ENCODE results near the gene TOPBP1. TPM values are rescaled to one million over a fixed set of nuclear protein-coding genes. Genes with fewer than 3 reads are reported as not detected.

The TOPBP1 gene
- total and polyA plus RNA-seq, 2 of the 8 experiments (the other 6 are each of a cell fraction or from before 2014, with no cell fraction given), result 19.7 to 35.9 TPM

DNA sequence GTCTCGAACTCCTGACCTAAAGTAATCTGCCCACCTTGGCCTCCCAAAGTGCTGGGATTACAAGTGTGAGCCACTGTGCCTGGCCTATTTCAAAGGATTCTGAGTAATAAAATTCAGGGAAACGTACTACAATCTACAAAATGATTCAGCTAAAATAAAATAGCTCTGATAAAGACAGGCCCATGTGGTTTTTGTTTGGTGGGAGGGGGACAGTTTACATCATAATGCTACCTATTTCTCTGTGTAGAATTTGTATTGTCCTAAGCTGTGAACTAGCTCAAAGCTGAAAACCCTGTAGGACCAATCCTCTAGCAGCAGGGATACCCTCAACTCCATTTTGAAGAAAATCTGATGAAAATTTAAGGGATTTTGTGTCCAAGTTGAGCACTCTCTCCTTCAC is 62.5 kb downstream of the TOPBP1 start:
- Histone ChIP-seq H2AK5ac (ENCODE audit: low read depth, low read length) (no peak overlapping the region), H3K79me2 (ENCODE audit: control insufficient read depth in 1 of 2, insufficient read depth in 2 of 2, low read length in 2 of 2) (no peaks in the 10 kb centered on the region), H2BK5ac (ENCODE audit: low read depth, low read length) (no peak overlapping the region), H3K23ac (ENCODE audit: insufficient read length) (no peak overlapping the region), H4K20me1 (replicated peaks in 1 of 2; ENCODE audit: control insufficient read depth in 1 of 2, insufficient read depth in 2 of 2, low read length in 2 of 2) (no peaks in the 10 kb centered on the region), H3K27me3 (replicated peaks in 1 of 4; ENCODE audit: control insufficient read depth in 3 of 4, extremely low read depth in 1 of 4, insufficient read depth in 3 of 4, low read length in 3 of 4) (no peaks in the 10 kb centered on the region), H3K4me3 (ENCODE audit: extremely low read depth in 1 of 4, insufficient read depth in 2 of 4, low read depth in 3 of 4, low read length in 4 of 4) (no peak overlapping the region), H3K4me1 (replicated peaks in 1 of 4; ENCODE audit: control insufficient read depth in 3 of 4, insufficient read depth in 4 of 4, low read length in 3 of 4) (peaks cover 0 to 2% (median 0%) of the 10 kb centered on the region in 4 experiments; a peak in 1 of 7 replicates), H2BK20ac (ENCODE audit: low read length) (no peak overlapping the region), H3K79me1 (ENCODE audit: low read depth, low read length) (no peaks in the 10 kb centered on the region), H3K18ac (ENCODE audit: extremely low read depth, low read length) (no peak overlapping the region), H2BK120ac (replicated peaks; ENCODE audit: low read depth, low read length) (no peak overlapping the region), H3K9me3 (ENCODE audit: insufficient read depth in 2 of 2, low read depth in 1 of 2, low read length in 1 of 2) (no peaks in the 10 kb centered on the region), H3K9ac (replicated peaks in 1 of 4; ENCODE audit: extremely low read depth in 1 of 4, low read depth in 3 of 4, low read length in 3 of 4) (no peak overlapping the region), H4K8ac (ENCODE audit: extremely low read depth, insufficient read depth, low read length) (no peak overlapping the region), H3K56ac (replicated peaks; ENCODE audit: insufficient read length, low read depth, low read length) (no peak overlapping the region), H3K4me2 (ENCODE audit: insufficient read depth in 1 of 2, low read depth in 2 of 2, low read length in 2 of 2) (no peak overlapping the region), H3K14ac (ENCODE audit: insufficient read length) (no peak overlapping the region), H3K27ac (ENCODE audit: low read depth, low read length) (no peak overlapping the region), H3K36me3 (ENCODE audit: control insufficient read depth in 2 of 4, insufficient read depth in 4 of 4, low read length in 3 of 4) (peaks cover 0 to 4% (median 0%) of the 10 kb centered on the region in 4 experiments; a peak in 2 of 8 replicates), H2BK12ac (ENCODE audit: low read depth, low read length) (no peak overlapping the region), H2AFZ (ENCODE audit: low read length) (no peak overlapping the region), H4K91ac (replicated peaks; ENCODE audit: insufficient read length, low read length) (no peak overlapping the region), H2BK15ac (ENCODE audit: low read length) (no peak overlapping the region), H3K4ac (replicated peaks; ENCODE audit: insufficient read length, low read depth, low read length) (no peak overlapping the region), H3K23me2 (ENCODE audit: low read depth, low read length) (no peaks in the 10 kb centered on the region), H4K5ac (ENCODE audit: insufficient read length, low read depth, low read length) (no peak overlapping the region)
- 81% methylated on average over 2 of the region's 2 CpGs; no CpG with 5 or more reads in 1 of the 2 experiments for WGBS, 2 experiments (ENCODE audit: extremely low coverage in 1 of 2, insufficient coverage in 1 of 2, insufficient read length in 1 of 2, insufficient replicate concordance in 2 of 2, low coverage in 1 of 2, low lambda C conversion rate in 2 of 2, missing lambda C conversion rate in 1 of 2)
- DNase-seq (ENCODE audit: low read depth in 1 of 2, low spot score in 2 of 2) (no peak), FAIRE-seq (no peak)
- ChIA-PET CTCF (ENCODE audit: partially characterized antibody) (no interaction called here), POLR2A (ENCODE audit: partially characterized antibody) (no interaction called here)
- TF ChIP-seq, protein P1, sequence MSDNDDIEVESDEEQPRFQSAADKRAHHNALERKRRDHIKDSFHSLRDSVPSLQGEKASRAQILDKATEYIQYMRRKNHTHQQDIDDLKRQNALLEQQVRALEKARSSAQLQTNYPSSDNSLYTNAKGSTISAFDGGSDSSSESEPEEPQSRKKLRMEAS (IDR thresholded peaks at IDR 0.05), result no peak

All from H1 (cell line).